Fibroblast of mammary gland (primary cell): ENCODE data around the gene SLC4A3.

Experiments
- DNase-seq: peaks from one replicate; pipeline ENCODE4 v3.0.0-alpha.2; 2010; ENCODE audit warnings: low read depth
- H3K4me3 ChIP-seq: 2 replicates; pipeline ENCODE4 v1.5.1; 2011; ENCODE audit warnings: low read depth, mild to moderate bottlenecking, low read length, moderate library complexity; ENCODE audit not compliant: control insufficient read depth
- CTCF ChIP-seq: conservative IDR thresholded peaks from 2 replicates; pipeline ENCODE4 v1.5.1; 2011; ENCODE audit warnings: low read depth, low read length, inconsistent platforms; ENCODE audit not compliant: control insufficient read depth, insufficient read depth

The SLC4A3 gene

GRCh38 chr2:219636144-219636915 lies 8.9 kb downstream of the SLC4A3 start:
- no peak for TF ChIP-seq CTCF
- no peak overlapping the region for H3K4me3 ChIP-seq
- DNase-seq, result no peak

GRCh38 chr2:219636941-219637841 lies 9.8 kb downstream of the SLC4A3 start:
- H3K4me3 ChIP-seq, result no peak overlapping the region
- no peak for DNase-seq
- TF ChIP-seq CTCF, result no peak

GRCh38 chr2:219637842-219638185 lies 10.4 kb downstream of the SLC4A3 start:
- no peak for TF ChIP-seq CTCF
- no peak for DNase-seq
- H3K4me3 ChIP-seq, result no peak overlapping the region

- DNase-seq, result no peak
- TF ChIP-seq CTCF, result peak; percentile 15
- H3K4me3 ChIP-seq, result no peak overlapping the region
These were observed 11.0 kb downstream of the SLC4A3 start for GRCh38 chr2:219638217-219638947.

GRCh38 chr2:219638948-219639755 lies 11.7 kb downstream of the SLC4A3 start:
- DNase-seq, result peak; percentile 12
- no peak overlapping the region for H3K4me3 ChIP-seq
- TF ChIP-seq CTCF, result no peak

GRCh38 chr2:219641390-219642068 lies 14.1 kb downstream of the SLC4A3 start:
- no peak for TF ChIP-seq CTCF
- no peak overlapping the region for H3K4me3 ChIP-seq
- no peak for DNase-seq
